HG03378 (cell line): Measurements from ENCODE around the gene CMSS1.

Experiments used
- ATAC-seq: cut with Tn5 transposase; IDR thresholded peaks from one replicate; pipeline ENCODE4 v1.9.1; 2021; ENCODE audit warnings: mild to moderate bottlenecking, moderate library complexity; ENCODE audit not compliant: unreplicated experiment

Gene CMSS1

DNA sequence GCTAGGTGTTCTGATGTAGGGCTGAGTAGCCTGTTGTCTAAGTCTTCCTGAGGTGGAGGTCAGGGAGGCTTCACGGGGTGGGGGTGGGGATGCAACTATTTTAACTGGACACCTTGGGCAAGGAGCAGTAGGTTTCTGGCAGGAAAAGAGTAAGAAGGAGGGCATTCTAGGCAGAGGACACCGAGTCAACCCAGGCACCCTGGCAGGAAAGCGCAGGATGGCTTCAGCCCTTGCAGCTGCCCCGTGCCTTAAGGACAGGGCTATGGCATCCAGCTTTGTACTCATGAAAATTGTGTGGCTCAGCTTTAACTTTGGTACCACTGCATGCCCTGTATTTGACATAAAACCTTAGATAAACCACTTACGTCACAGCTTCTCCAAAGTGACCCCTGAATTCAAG, 303.0 kb downstream of the CMSS1 start:
- no peak for ATAC-seq

DNA sequence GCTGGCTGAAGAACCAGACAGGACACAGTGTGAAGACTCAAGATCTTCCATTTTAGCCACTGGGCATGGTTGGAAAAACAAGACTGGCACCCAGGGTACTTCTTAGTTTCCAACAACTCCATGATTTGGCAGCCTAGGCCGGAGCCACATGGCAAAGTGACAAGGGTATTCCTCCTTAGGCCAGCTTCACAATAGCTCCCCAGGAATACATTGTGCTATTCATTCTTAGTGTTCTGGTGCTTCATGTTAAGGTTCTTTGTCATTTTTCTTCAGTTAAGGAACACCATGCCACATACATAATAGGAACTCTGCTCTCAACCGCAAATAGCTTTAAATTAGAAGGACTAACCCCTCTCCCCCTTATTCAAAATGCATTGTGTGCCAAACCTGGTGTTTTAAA, 304.7 kb downstream of the CMSS1 start:
- ATAC-seq: no peak

DNA sequence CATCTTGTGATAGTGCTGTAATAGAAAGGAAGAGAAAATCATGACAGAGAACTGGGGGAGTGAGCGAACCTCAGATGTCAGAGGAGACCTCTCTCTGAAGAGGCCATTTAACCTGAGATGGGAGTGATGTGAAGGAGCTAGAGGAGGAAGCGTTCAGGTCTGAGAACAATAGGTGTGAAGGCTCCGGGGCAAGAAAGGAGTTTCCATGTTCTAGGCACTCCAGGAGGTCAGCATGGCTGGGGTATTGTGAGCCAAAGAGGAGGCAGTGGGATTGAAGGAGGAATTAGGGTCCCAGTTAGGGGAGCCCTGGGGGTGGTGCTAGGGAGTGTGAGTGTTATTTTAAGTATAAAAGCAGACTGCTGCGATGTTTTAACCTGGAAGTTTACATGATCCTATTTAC, 305.4 kb downstream of the CMSS1 start:
- no peak for ATAC-seq

DNA sequence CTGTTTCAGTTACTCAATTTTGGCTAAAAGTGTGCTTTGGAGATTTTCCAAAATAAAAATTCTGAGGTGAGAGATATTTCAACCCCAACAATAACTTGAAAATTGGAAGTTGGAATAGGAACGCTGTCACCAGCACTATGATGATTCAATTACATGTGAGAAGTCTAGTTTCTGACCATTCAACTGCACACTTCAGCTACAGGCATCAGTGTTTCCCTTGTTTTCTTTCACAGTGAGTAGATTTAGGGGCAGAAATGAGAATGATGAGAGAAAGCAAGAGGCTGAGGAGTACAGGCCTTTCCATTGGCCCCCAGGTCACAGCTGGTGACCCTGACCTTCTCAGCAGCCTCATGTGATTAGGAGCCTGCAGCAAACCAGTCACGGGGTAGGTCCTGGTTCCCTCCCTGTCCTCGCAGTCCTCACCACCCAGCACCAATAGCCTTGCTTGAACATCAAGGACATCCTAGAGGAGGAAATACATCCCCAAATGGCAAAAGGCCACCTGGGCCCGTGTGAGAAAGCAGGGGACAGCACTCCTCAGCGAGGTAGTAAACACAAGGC, 306.6 kb downstream of the CMSS1 start:
- no peak for ATAC-seq

DNA sequence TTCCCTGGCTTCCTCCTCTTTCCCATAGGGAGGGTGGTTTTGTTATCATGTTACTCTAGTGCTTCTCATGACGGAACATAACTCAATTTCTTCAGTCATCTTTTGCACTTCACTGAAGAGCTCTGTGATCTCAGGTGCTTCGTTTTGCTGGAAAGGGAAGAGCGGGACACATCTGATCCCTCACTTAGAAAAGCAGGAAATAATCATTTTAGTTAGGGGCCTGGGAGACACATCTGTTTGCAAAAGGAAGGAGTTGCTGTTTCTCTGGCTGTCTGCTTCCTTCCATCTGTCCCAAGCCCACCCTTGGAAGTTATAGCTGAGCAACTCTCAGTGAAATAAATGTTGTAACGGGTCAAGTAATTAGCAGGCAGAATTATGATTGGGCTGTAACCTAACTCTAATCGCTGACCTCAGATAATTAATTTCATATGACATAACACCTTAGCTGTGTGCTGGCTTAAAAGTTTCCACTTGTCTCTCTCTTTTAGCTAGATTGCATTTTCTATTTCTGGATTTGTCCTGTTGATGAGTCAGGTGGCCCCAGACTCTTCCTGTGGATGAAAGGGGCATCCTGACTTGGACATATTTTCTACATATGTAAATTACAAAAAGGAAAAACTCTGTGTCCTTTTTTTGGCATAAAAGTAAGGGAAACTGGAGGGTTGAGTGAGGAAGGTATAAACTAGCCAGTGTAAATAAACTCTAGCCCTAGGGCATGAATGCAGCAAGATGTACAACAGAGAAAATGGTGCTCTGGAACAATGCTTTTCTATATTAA, 307.7 kb downstream of the CMSS1 start:
- ATAC-seq: no peak

DNA sequence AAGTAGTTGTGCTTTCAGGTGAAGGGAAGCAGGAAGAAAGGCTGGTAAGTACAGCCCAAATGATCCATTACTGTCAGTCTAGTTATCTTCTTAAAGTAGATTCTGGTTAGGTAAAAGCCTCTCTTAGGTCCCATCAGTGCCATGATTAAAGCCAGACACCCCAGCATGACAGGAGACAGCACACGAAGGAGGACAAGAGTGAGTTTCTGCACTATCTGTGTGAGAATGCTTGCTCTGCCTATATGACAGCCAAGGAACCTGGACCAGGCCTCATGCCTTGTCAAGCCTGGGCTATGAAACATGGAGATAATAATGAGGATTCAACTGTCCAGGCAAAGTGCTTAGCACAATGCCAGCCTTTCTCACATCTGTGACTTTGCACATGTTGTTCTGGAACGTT, 310.1 kb downstream of the CMSS1 start:
- no peak for ATAC-seq

DNA sequence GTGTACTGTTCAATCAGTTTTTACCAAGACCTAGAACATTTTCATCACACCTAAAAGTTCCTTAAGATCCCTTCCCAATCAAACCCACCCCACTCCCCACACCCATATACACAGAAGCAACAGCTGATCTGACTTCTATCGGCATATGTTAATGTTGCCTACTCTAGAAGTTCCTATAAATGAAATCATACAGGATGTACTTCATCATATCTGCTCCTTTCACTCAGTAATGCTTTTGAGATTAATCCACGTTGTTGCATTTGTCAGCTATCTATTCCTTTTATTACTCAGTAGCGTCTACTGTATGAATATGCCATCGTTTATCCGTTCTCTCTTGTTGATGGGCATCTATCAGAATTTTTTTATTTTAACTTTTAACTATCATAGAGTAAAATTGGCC, 310.9 kb downstream of the CMSS1 start:
- no peak for ATAC-seq

DNA sequence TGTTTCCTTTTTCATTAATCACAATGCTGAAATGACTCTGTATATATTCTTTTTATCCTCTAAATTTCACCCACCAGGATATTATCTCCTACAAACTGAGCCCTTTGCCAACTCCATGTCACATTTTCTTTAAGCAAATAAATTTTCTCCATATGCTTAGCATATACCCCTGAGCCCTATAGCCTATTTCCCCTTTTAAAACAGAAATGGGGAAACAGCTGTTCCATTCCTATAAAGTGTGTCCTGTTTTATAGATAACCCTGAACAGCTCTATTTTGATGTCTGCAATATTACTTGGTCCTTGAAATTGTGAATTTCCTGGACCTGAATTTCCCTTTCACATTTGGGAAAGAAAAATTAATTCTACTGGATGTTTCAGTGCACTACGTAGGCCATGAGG, 312.3 kb downstream of the CMSS1 start:
- ATAC-seq: no peak

DNA sequence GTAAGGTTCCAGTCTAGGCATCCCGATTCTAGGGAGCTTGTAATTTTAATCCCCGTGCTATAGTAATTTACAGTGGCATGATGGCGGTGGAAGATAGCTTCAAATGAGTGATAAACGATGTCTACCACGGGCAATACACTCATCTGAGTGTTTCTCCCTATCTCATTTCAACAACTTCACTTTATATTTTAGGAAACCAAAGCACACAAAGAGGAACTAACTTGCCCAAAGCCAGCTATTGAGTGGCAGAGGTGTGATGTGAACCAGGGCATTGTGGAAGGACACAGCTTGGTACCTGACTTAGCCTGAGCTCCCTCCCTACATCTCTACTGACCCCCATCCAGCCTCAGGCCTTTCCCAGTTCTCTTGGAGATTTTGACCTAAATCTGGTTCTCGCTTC, 313.6 kb downstream of the CMSS1 start:
- no peak for ATAC-seq

DNA sequence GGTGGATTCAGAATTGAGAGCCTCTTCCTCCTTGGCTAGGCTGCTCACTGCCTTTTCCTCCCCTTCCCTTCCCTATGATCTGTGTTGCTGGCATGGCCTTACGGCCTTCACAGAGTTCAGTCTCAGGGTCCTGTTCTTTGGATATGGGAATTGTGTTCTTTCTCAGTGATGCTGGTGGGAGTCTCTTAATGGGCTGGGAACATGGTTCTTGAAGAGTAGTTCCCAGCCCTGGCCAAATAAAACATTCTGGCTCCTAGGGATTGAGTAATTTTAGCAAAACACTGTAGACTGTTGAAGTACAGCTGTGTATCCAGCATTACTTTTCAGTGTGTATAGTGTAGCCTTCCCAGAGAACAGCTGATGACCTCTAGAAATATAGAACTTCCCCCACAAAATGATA, 319.3 kb downstream of the CMSS1 start:
- ATAC-seq: no peak

DNA sequence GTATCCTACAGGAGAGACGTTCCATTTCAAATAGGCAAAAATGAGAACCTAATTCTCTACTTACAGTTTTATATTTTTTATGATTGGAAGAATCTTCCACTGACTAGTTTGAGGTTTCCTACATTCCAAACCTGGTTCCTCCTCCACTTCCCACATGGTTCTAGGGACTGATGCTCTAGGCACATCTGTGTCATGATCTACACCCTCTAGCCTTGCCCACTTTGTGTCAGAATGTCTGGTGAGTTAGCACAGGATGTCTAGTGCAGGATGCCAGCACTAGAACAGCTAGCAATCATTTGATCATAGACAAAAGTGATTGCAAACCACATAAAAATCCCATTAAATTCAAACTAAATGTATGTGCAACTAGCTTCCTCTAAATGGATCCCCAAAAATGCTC, 323.3 kb downstream of the CMSS1 start:
- ATAC-seq: no peak

DNA sequence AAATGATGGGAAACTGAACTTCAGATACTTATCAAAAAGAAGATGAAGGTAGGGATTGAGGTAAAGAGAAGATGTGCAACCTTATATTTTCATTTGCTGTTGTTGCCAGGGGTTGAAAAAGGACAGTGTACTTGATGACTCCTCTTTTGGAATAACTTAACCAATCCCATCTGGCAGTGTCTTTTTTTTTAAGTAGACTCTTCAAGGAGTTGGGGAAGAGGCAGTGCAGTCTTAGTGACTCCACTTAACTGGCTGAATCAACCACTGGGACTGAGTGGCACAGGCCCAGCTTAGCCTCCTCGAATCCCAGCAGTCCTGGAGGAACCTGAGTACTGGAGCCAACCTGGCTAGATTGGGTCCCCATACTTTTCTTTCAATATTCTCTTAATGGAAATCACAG, 323.9 kb downstream of the CMSS1 start:
- no peak for ATAC-seq

DNA sequence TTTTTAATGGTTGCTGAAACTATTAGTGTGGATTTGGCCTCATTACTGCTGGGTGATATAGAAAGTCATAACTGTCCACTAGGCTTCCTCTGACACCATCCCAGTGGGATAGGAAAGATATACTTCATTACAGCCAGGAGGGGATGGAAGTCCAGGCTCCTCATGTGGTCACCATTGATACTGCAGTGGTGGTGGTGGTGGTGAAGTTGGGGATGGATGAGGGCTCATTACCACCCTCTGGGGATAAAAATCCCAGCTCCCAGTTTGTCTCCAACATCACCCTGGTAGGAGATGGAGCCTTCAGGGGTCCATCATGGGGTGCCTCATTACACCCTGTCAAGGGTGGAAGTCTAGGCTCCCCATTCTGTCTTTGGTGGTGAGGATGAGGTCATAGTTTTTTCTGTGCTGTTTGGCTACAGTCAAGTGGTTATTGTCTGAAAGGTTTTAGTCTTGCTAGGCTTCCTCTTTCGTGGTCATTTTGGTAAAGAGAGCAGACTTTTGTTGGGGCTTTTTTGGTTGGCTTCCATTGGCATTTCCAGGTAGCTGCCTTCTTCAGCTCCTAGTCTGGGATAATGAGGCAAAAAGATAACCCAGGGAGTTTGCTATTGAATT, 326.7 kb downstream of the CMSS1 start:
- peak; percentile 97 for ATAC-seq

DNA sequence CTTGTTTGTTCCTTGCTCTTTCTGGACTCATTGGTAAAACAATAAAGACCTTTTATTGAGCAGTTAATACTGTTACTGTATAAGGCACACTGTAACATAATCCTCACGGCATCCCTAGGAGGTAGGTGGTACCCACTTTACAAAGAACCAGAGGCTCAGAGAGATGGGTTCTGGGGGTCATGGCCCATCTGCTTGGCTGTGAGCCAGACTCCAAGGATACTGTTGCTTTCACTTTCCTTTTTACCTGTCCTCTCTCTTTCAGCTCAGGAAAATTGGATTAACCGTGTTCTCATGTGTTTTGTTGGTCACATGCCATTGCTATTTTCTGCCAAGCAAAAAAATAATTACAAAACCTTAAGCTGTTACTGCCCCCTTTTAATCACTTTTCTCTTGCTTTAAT, 331.5 kb downstream of the CMSS1 start:
- ATAC-seq: no peak

DNA sequence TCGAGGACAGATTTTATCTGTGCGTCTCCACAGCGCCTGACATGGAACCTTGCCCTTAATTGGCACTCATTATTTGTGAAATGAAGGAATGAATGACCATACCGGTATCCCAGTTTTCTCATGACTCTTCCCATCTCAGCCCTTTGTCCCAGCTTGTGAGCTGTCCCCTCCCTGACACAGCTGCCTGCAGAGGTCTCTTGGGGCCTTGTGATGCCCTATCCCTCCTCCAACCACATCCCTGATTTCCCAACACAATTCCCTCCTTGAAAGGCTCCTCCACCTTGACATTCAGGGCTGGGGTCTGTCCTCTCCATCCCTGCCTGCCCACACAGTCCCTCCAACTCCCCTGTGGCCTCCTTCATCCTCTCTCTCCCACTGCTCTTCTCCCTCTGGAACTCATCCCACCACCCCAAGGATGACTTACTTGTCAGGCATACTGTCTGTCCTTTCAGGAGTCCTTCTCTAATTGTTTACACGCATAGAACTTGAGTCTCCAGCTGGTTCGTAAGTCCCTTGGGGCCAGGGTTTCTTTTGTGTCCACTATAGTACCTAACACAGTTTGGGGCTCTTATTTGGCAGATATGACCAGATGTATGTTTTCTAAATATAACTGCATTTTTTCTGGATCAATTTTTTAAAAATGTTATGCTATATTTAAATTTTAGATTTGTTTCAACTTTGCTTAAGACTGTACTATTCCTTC, 332.2 kb downstream of the CMSS1 start:
- ATAC-seq: no peak

DNA sequence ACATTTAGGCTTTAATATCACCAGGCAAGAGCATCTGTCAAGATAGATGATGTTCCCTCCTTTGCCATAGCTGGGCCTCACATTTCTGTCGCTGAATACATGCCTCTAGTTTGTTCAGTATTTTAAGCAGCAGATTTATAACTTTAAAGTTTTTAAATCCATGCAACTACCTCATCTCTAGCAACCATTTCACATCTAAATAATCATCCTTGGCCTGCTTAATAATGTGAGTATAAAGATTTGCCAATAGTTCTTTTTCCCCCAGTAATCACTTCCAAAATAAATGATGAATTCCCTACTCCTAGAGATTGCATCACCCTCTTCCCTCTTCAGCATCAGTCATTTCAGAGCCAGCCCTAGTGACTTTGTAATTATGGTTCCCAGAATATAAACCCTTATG, 332.8 kb downstream of the CMSS1 start:
- ATAC-seq: no peak

DNA sequence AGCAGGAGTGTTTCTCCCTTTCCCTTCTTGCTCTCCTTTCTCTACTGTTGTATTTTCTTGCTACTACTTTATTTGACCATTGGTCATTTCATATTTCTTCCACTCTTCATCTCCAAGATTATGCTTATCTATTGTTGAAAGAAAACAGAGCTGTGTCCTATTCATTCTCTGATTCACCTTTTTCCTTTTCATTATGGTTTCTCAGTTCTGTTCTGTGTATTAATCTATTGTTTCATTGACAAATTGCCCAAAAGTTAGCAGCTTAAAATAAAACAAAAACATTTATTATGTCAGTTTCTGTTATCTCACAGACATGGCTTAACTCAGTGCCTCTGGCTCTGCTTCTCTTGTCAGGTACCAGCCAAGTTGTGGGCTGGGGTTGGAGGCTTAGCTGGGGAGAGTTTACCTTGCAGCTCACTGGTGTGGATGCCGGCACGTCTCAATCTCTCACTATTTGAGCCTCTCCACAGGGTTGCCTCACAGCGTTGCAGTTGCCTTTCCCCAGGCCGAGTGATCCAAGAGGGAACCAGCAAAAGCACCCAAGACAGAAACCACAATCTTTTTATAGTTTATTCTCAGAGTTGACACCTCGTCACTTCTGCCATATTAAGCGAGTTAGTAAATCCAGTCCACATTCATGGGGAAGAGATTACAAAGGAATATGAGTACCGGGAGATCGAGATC, 333.5 kb downstream of the CMSS1 start:
- no peak for ATAC-seq

DNA sequence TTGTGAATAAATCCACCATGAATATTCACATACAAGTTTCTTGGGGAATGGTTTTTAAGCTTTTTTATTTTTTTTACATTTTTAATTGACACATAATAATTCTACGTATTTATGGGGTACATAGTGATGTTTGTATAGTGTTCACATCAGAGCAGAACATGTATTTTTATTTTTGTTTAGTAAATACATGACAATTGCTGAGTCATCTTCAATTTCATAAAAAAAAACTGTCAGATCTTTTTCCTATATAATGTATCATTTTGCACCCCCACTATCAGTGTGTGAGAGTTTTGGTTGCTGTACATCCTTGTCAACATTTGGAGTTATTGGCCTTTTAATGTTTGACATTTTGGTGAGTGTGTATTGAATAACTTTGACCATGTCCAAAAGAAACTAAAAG, 336.5 kb downstream of the CMSS1 start:
- no peak for ATAC-seq

DNA sequence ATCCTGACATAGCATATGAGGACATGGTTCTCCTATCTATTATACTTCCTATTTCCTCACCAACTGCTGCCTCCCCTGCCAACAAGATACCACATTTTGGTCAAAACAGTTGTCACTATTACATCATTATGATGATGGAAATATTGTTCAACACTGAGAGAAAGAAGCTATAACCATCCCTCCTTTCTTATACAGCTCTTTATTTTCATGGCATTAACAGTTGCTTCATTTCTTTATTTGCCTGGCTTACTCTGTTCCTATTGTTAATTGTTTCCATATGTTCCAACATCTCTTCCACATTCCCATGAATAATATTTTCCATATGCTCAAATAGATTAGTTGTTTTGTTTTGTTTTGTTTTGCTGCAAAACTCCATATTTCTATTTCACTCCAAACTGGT, 337.5 kb downstream of the CMSS1 start:
- no peak for ATAC-seq

DNA sequence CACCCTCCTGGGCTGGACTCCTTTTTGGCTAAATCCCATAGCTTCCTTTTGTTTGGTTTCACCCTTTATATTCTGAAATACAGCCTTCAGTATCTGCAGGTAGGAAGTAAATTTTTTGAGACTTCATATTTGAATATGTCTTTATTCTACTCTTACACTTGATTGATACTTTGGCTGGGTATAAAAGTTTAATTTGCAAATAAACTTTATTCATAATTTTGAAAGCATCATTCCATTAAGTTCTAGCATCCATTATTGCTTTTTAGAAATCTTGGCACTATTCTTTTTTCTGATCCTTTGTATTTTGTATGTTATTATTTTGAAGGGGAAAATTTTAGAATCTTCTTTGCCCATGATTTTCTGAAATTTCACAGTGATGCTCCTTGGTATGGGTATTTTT, 337.9 kb downstream of the CMSS1 start:
- no peak for ATAC-seq

DNA sequence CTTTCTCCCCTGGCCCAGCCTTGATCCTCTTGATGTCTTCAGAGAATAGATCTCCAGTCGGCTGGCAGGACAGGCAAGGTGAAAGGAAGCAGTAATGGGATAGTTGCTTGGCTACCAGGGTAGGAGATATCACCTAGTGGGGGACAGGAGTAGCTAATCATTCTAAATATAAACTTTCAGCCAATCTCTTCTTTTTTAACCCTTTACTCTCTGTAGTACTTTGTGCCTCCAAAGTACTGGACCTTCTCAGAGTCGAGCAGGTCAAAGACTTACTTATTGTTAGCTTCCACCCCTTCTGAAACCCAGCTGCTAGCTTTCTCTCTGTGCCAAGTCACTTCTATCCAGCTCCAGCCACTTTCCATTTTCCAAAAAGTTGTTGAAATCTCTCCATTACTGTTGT, 340.0 kb downstream of the CMSS1 start:
- no peak for ATAC-seq
